HG03439 (cell line): ENCODE data around the gene EPB41L4A.

Experiments used
- ATAC-seq: cut with Tn5 transposase; IDR thresholded peaks from one replicate; pipeline ENCODE4 v1.9.1; 2021; ENCODE audit warnings: mild to moderate bottlenecking, moderate library complexity; ENCODE audit not compliant: unreplicated experiment

The EPB41L4A gene

DNA sequence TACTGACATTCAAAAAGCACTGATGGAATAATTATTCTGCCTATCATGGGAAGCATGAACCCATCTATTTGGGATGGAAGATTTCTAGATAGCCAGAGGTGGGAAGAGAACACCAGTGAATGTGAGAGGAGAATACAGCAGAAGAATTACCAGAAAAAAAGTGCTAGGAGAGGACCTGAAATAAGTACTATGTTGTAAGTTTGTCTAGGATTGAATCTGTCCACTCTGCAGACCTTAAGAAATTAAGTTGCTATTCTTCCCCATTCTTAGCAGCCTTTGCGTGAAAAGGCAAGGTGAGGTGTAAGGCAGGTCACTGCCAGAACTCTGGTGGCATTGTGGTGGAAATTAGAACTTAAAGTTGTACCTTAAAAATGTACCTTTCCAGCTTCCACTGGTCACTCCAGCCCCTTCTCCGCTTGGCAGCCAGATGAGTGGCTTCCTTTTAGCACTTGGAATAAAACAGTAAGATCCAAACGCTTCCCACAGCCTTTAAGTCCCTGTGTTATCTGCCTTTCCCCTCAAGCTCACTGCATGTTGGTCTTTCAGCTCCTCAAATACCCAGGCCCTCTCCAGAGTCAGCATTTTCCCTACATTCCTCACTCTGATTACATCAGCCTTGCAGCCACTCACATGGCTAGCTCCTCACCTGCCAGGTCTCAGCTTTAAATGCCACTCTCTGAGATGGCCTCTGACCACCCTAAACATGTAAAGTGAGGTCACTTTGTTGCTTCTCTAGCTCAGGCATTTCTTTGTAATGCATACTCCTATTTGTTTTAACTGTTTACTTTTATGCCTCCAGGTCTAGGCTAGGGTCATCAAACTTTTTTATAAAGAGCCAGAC, 253.0 kb downstream of the EPB41L4A start:
- no peak for ATAC-seq

DNA sequence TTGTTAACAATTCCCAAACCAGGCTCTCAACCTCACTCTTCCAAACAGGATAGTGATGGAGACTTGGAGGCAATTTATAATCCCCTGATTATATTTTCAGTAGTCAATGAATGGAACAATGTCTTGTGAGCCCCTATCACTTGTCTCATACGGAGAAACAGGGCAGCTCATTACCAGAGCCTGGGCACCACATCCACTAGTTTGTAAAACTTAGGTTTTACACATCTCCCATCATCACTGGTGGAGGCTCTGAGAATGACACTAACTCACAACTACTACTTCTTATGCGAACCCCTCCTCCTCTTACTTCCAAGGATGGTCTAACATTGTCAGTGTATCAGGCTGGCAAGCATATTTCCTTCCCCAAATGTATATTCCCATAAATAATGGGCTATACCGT, 253.7 kb downstream of the EPB41L4A start:
- ATAC-seq: no peak

DNA sequence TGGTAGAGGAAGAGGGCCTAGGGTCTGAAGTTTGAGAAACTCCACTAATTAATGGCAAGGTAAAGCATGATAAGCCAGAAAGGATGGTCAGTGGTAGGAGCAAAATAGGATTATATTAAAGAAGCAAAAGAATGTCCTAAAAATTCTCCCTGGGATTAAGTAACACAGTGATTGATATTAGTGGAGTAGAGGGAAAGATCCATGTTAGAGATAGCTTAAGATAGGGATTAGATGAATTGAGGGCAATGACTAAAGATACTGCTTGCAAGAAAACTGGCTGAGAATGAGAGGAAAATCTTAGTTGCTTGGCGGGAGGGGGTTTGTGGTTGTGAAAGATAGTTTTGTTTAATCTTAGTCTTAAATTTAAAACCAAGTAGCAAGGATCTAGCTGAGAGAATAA, 255.6 kb downstream of the EPB41L4A start:
- no peak for ATAC-seq

DNA sequence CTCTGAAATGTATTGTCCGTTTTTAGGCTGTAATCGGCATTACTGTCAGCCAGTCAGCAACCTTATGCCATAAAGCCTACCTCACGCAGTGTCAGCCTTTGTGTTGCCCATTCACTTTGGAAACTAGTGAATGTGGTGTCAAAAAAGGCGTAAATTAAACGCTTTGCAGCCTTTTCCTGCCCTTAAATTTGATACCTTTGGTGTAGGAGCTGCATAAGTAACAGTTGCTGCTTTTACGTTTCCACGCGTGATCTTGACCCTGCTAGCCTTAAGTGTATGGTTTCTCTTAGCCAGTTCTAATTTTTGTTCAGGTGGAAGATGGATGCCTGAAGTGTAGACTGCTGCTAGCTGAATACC, 257.7 kb downstream of the EPB41L4A start:
- no peak for ATAC-seq

DNA sequence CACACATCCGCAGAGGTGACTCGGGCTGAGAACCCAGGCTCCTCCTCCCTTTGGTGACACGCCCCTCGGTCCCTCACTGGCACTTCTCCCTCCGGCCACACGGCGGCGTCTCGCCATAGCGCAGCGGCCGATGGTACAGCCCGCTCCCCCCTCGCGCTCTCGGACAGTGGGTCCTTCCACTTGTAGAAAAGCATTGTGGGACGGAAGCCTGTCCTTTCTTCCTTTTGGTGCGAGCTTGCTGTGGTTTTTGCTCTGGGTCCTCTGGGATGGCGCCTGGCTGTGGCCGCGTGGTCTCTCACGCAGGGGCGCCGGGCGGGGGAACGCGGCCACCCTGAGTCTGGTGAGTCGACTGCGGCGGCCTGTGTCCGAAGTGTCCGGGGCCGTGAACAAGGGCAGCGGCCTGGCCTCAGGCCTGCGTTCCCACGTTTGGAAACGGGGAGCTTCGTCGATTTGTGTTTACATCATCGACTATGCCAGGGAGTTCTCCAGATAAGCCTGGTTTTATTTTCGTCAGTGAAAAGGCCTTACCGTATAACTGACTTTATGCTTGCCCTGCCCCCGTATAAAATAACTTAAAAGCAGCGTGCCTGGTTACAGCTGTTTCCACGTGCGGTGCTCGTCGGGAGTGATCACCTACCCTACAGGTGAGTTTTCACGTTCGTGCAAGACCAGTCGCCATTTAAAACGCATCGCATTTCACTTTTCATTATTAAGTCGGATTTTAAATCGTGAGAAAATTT, 258.3 kb downstream of the EPB41L4A start:
- ATAC-seq: peak; percentile 96

DNA sequence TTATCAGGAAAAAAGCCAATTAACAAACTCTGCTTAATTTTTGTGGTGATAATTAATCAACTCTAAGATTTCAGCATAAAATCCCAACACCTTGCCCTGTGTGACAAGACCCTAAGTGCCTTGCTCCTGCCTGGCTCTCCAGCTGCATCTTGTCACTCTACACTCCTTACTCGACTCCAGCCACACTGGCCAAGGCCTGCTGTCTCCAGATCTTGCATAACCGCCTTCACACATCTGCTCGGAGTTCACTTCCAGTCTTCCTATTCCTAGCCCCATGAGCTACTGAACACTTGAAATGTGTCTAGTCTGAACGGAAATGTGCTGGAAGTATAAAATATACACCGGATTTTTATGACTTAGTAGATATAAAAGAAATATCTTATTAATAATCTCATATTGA, 259.6 kb downstream of the EPB41L4A start:
- no peak for ATAC-seq

DNA sequence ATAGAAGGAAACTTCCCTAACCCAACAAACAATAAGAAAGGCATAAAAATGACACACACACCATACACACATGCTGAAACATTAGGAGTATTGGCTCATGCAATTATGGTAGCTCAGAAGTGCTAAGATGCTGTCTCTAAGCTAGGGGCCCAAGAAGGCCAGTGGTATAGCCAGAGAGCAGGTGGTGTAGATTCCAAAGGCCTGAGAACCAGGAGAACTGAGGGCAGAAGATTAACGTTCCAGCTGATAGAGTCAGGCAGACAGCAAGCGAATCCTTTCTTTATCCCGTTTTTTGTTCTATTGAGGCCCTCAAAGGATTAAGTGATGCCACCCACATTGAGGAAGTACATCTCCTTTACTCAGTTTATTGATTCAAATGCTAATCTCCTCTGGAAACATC, 262.9 kb downstream of the EPB41L4A start:
- no peak for ATAC-seq

DNA sequence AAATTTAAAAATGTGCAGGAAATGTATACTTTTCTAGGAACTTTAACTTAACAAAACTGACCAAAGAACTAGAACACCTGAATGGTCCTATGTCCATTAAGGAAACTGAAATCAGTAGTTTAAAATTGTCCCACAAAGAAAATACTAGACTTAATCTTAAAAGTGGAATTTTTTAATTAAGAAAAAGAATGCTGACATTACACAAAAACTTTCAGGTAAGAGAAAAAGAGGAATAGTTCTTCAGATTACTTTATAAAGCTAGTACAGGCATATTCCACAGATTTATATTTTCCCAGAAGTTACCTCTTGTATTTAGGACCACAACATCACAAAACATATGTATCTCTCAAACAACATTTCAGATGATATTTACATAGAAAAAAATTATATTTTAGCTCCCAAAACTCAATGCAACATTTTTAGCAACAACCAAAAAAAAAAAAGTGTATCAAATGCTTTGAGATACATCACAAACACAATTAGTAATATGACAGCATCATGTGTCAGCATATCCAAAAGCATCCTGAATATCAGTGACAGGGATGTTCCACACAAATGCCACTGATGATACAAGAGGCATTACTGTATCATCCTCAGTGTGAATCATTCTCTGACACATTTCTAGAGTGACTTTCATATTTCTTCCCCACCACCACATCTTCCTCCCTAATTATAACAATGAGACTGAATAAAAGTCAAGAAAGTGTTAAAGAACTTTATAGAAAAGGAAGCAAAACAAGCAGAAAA, 264.0 kb downstream of the EPB41L4A start:
- ATAC-seq: no peak

DNA sequence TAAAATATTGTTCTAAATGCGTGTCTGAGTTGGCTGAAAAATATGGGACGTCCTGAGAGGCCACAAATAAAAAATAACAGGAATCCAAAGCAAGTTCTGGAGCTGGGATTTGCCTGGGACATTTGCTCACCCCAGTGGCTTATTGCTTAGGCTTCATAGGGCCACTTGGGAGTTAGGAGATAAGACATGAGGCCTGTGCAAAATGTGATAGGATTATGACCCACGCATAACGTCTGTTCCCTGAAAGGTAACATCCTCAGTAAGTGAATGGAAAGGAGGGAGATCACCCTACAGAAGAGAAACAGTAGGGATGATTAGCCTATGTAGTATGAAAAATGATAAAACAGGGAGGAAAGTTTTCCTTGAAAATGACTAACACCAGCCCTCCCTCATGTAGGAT, 269.4 kb downstream of the EPB41L4A start:
- no peak for ATAC-seq

DNA sequence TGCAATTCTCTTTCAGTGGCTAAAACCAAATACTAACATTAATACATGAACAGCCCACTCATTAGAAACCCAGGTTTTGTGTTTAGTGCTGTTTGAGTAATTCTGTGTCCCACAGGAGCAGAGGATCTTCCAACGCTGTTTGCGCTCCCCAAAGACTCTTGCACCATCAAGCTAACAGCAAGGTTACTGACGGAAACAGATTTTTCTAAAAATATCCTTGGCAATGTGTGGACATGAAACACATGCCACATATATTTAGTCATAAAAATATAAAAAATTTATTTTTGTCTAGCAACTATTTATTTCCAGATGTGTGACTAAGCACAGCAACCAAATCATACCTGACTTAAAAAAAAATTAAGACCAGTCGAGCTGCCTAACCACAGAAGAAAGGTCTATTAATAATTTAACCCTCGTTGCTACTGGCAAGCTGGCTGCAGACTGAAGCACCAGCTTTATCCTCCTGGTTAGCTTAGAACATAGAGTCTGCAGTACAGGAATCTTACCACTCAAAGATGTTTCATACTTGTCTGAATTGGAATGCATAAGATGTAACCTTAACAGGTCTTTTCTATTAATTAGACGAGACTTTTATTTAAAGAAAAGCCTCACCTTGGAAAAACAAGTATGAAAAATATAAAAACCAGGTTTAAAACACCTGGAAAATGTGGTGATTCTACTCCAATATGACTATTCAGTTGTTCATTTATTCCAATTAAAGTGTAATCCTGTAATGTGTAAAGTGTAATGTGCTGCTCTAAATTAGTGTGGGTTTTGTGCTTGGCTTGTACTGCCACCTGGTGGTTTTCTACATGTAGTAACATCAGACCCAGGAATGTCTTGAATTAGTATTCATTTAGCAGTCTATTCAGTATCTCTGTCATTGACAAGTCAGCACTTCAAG, 272.5 kb downstream of the EPB41L4A start:
- peak; percentile 77 for ATAC-seq

DNA sequence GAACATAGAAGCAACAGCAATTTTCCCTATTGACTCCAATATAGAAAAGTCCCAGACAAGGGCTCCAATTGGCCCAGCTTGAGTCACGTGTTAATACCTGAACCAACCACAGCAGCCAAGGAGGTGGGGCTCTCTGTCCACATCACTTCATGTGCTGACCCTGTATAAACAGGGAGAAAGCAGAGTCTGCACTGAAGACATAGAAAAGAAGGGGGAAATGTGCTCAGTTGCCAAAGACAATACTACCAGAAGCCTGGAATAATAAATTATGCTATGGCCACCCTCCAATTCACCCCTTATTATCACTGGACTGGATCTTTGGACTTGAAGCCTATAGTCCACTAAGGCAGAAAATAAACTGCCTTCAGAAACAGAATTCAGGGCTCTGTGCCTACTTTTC, 275.4 kb downstream of the EPB41L4A start:
- ATAC-seq: no peak

DNA sequence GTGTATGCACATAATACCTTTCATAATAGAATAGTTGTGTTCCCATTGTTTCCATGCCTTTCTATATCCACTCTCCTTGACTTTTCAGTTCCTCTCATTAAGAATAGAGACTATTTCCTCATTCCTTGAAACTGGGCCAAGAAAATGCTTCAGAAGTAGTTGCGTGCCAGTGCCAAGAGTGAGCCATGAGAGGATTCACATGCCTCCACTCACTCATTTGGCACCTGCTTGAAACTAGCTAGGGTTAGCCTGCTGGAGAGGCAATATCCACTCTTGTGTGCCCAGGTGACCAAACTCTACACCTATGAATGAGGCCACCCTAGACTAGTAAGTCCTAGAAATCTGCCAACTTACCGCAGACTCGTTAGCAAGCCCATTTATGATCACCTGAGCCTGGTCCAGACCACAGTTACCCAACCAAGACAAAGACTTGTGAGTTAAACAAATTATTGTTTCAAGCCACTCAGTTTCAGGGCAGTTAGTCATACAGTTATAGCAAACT, 276.3 kb downstream of the EPB41L4A start:
- ATAC-seq: no peak

DNA sequence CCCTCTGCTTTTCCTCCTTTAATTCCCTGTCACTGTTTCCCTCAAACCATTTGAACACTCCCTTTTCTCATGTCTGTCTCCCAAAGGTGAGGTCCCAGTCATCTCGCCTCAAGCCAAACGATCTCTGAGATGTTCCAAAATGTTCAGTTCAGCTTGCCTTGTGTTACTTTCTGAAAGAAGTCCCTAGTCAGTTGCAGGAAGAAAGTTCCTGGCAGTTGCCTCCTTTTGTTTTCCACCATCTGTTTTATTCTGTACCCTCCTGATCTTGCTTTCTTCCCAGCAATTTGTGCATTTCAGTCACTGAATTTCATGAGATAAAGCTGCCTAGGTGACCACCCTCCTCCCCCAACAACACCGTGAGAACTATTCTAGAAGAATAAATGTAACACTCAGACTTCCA, 277.5 kb downstream of the EPB41L4A start:
- no peak for ATAC-seq

DNA sequence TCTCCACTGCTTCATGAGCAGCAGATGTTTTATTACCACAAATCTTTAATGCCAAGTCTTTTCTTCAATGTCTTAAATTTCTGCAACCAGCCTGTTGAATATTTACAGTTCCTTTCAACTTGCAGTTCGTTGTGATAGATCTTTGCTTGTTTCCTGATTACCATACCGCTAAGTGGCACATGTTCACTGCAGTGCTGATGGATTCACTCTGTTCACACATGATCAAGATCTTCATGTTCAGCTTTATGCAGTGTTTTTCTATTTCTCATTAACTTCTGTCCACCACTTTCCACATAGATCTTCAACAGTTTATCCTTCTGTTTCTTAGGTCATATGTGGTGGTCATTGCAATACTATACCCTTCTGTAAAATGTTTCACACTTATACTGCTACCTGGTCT, 280.6 kb downstream of the EPB41L4A start:
- no peak for ATAC-seq

DNA sequence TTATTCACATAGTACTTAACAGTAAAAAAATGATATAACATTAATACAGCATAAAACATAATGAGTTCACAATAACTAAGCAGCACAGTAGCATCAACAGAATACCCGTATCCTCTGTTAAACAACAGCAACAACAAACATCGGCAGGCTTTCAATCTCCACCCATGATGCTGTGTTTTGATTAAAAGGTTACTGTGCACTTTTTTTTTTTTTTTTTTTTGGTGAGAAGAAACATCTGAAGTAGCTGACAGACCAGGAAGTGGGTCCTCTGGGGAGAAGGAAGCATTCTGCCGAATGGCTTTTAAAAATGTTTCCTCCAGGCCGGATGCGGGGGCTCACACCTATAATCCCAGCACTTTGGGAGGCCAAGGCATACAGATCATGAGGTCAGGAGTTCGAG, 282.3 kb downstream of the EPB41L4A start:
- ATAC-seq: no peak

DNA sequence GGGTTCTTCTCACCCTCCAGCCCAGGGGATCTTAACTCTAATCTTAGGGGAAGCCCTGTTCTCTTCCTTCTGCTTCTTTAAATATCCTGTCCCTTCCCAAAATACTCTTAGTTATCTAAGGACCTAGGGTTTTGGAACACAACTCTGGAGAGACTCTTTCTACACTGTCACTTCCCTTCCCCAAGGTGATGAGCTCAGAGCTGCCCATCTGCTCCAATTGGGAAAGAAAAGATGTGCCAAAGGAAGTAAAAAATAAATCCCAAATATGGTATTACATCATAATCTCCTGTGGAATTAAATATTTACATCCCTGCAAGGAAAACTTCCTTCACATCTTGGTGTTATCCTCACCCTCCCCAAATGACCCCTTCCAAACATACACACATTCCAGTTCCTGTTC, 291.2 kb downstream of the EPB41L4A start:
- no peak for ATAC-seq

DNA sequence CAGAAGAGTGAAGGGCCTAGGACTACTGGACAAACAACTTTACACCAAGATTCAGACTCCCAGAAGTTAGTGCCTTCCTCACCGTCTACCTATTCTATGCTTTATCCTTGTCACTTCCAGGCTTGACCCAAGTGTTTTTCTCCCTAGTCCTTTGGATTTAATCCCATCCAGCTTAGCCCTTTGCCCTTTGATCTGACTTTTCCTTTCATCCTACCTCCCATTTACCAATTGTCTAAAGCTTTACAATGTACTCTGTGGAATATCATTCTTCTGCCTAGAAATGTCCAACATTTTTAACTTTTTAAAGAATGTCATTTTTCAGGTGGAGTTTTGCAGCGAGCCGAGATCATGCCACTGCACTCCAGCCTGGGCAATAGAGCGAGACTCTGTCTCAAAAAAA, 292.1 kb downstream of the EPB41L4A start:
- ATAC-seq: no peak

DNA sequence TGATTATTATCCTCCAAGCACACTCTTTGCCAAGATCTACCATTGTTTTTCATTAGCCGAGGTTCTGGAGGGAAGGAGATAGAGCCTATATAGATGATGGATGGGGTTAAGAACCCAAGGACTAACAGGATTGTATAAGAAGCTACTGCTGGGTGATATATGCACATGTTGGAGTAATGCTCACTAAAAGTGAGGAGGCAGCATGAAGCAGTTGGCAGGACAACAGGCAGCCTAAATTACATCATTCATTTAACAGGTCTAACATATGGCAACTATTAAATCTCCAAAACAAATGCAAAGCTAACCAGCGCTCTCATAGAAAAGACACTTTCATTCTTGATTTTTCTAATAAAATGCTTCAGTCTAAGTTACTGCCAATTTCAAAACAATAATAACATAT, 293.2 kb downstream of the EPB41L4A start:
- no peak for ATAC-seq

DNA sequence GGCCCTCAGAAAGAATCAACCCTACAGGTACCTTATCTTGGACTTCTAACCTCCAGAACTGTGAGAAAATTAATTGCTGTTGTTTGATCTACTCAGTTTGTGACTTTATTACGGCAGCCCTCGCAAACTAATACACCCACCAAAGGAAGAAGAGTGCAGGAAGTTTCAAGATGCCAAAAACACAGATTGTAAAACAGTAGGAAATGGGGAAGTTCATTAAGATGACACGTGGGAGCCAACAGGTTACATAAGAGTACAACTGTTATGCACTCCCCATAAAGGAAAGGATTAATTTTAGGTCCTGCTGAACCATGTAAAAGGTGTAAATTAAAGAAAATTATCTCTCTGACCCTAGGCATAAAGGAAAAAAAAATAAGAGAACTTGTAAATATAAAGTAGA, 294.3 kb downstream of the EPB41L4A start:
- no peak for ATAC-seq

DNA sequence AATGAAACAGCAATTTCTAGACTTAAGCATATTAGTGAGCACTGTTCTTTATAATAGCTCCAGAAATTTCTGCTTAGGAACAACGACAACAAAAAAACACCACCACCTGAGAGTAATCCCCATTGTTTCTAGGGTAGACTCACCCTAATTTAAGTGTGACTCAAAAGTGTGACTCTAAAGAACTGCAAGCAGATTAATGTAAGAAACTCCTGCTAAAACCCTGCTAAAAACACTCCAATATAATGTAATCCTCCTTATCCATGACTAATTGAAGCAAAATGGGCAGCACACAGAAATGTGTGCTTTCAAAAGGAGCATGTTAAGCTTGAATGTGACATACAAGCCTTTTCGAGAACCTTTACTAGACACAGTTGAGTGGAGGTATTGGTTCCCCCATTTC, 296.0 kb downstream of the EPB41L4A start:
- ATAC-seq: no peak

DNA sequence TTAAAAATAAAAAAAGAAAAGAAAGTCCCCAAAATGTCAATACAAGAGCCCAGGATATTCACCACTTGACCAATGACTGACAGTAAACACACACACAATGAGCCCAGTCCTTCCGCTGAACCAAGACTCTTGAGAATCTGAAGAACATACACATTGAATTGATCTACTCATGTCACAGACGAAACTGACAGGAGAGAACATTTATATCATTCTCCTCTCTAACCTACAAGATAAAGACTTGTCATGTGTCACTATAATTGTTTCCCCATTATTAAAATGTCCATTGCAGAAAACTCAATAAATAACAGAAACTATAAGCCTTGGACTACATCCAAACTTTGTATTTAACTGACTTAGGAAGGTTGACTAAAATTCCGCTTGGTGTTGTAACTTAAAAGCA, 296.7 kb downstream of the EPB41L4A start:
- no peak for ATAC-seq
